Measurements from ENCODE around the gene KRT13. TPM values are rescaled to one million over a fixed set of nuclear protein-coding genes. Genes with fewer than 3 reads are reported as not detected.

KRT13 gene
- total and polyA plus RNA-seq, 2 donors (not counting 1 experiment from before 2014, with no cell fraction given) = not detected

DNA sequence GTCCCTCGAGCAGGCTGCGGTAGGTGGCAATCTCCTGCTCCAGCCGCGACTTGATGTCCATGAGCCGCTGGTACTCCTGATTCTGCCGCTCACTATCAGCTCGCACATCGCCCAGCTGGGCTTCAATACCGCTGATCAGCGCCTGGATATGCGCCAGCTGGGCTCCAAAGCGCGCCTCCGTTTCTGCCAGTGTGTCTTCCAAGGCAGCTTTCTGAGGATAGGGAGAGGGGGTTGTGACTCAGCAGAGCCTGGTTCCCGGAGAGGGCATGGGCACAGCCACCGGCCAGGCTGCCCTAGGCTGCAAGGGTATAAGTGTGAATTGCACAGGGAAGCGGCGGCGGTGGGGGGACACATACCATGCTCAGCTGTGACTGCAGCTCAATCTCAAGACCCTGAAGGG lies 18.4 kb upstream of the KRT13 start:
- H3K9me3 ChIP-seq (ENCODE audit: control extremely low read depth in 1 of 3, control insufficient read depth in 2 of 3, insufficient read depth in 1 of 3, low read length in 2 of 3) = peaks cover 0 to 7% (median 0%) of the 10 kb centered on the region in 3 donors
- ChIA-PET POLR2A (no interaction called here), CTCF (no interaction called here)
- H3K79me2 ChIP-seq (ENCODE audit: control insufficient read depth, insufficient read depth, low read length) = no peaks in the 10 kb centered on the region
- no peak overlapping the region for H3K4me3 ChIP-seq (ENCODE audit: control extremely low read depth in 1 of 5, extremely low read depth in 1 of 5, insufficient read depth in 1 of 5, low read depth in 2 of 5, low read length in 4 of 5)
- peaks cover 5% of the 10 kb centered on the region for H3K4me1 Mint-ChIP-seq
- DNase-seq (no peak), ATAC-seq (ENCODE audit: low read depth) (no peak)
- H3K4me1 ChIP-seq (ENCODE audit: control insufficient read depth in 2 of 2, insufficient read depth in 2 of 2, low read length in 2 of 2) = peaks cover 13 to 16% of the 10 kb centered on the region in 2 donors
- no peak overlapping the region for H3K9ac ChIP-seq (ENCODE audit: low read length)
- no peaks in the 10 kb centered on the region for H4K20me1 ChIP-seq (ENCODE audit: control insufficient read depth, insufficient read depth, low read length, poor library complexity, severe bottlenecking)
- H3K36me3 ChIP-seq (replicated peaks in 1 of 2; ENCODE audit: control extremely low read depth in 1 of 2, control insufficient read depth in 1 of 2, extremely low read depth in 1 of 2, insufficient read depth in 2 of 2, low read length in 1 of 2) = no peaks in the 10 kb centered on the region
- 94% methylated on average over 19 of the region's 19 CpGs for WGBS (ENCODE audit: insufficient coverage)
- H2AFZ ChIP-seq (ENCODE audit: insufficient read depth, low read depth, low read length, poor library complexity, severe bottlenecking) = no peak overlapping the region
- H3K27ac Mint-ChIP-seq = no peak overlapping the region
- no peak overlapping the region for H3K27ac ChIP-seq (ENCODE audit: low read length in 2 of 2)
- TF ChIP-seq, protein P1, sequence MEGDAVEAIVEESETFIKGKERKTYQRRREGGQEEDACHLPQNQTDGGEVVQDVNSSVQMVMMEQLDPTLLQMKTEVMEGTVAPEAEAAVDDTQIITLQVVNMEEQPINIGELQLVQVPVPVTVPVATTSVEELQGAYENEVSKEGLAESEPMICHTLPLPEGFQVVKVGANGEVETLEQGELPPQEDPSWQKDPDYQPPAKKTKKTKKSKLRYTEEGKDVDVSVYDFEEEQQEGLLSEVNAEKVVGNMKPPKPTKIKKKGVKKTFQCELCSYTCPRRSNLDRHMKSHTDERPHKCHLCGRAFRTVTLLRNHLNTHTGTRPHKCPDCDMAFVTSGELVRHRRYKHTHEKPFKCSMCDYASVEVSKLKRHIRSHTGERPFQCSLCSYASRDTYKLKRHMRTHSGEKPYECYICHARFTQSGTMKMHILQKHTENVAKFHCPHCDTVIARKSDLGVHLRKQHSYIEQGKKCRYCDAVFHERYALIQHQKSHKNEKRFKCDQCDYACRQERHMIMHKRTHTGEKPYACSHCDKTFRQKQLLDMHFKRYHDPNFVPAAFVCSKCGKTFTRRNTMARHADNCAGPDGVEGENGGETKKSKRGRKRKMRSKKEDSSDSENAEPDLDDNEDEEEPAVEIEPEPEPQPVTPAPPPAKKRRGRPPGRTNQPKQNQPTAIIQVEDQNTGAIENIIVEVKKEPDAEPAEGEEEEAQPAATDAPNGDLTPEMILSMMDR (IDR thresholded peaks at IDR 0.05) = no peak
- no peak for TF ChIP-seq EZH2 (IDR thresholded peaks at IDR 0.05; ENCODE audit: borderline replicate concordance, insufficient read depth, low read depth, low read length, poor library complexity, severe bottlenecking)
- no peaks in the 10 kb centered on the region for H3K9me3 Mint-ChIP-seq (ENCODE audit: insufficient read depth)
- peaks cover 0 to 26% (median 5%) of the 10 kb centered on the region in 4 experiments for H3K27me3 ChIP-seq (replicated peaks in 1 of 4; ENCODE audit: control extremely low read depth in 1 of 4, control insufficient read depth in 3 of 4, insufficient read depth in 4 of 4, low read length in 3 of 4)
- H3K4me2 ChIP-seq (replicated peaks; ENCODE audit: low read depth, low read length, poor library complexity, severe bottlenecking) = no peak overlapping the region
- intact Hi-C loops (cut with micrococcal nuclease) = no loop called here
- peaks cover 40% of the 10 kb centered on the region for H3K27me3 Mint-ChIP-seq
- H3K4me3 Mint-ChIP-seq = no peak overlapping the region

DNA sequence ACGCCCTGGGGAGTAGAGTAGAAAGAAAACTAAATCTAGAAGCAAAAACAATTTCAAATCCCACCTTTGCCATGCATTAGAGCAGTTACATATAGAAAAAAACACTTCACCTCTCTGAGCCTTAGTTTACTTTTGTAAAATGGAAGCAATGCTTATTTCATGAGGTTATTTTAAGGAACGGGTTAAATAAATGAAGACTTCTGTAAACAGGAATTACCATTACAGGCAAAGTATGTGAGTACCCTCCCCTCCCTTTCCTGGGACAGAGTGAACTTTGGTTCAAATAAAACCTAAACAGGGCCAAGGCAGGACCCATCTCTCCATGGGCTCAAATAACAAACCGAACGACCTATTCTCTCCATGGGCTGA lies 17.8 kb upstream of the KRT13 start:
- H3K9ac ChIP-seq (ENCODE audit: low read length) = no peak overlapping the region
- H2AFZ ChIP-seq (ENCODE audit: insufficient read depth, low read depth, low read length, poor library complexity, severe bottlenecking) = no peak overlapping the region
- H3K27me3 ChIP-seq (replicated peaks in 1 of 4; ENCODE audit: control extremely low read depth in 1 of 4, control insufficient read depth in 3 of 4, insufficient read depth in 4 of 4, low read length in 3 of 4) = peaks cover 0 to 22% (median 5%) of the 10 kb centered on the region in 4 experiments
- H3K4me1 Mint-ChIP-seq = peaks cover 2% of the 10 kb centered on the region
- H3K9me3 Mint-ChIP-seq (ENCODE audit: insufficient read depth) = no peaks in the 10 kb centered on the region
- WGBS (ENCODE audit: insufficient coverage) = no CpG with 5 or more reads among the region's 4 CpGs
- no peak overlapping the region for H3K4me2 ChIP-seq (replicated peaks; ENCODE audit: low read depth, low read length, poor library complexity, severe bottlenecking)
- peaks cover 0 to 2% (median 0%) of the 10 kb centered on the region in 3 donors for H3K9me3 ChIP-seq (ENCODE audit: control extremely low read depth in 1 of 3, control insufficient read depth in 2 of 3, insufficient read depth in 1 of 3, low read length in 2 of 3)
- H3K36me3 ChIP-seq (replicated peaks in 1 of 2; ENCODE audit: control extremely low read depth in 1 of 2, control insufficient read depth in 1 of 2, extremely low read depth in 1 of 2, insufficient read depth in 2 of 2, low read length in 1 of 2) = no peaks in the 10 kb centered on the region
- no peak overlapping the region for H3K4me3 ChIP-seq (ENCODE audit: control extremely low read depth in 1 of 5, extremely low read depth in 1 of 5, insufficient read depth in 1 of 5, low read depth in 2 of 5, low read length in 4 of 5)
- ChIA-PET POLR2A (no interaction called here), CTCF (no interaction called here)
- H3K27me3 Mint-ChIP-seq = peaks cover 37% of the 10 kb centered on the region
- intact Hi-C loops (cut with micrococcal nuclease) = no loop called here
- H3K4me3 Mint-ChIP-seq = no peak overlapping the region
- DNase-seq = no peak
- H3K4me1 ChIP-seq (ENCODE audit: control insufficient read depth in 2 of 2, insufficient read depth in 2 of 2, low read length in 2 of 2) = peaks cover 11 to 12% of the 10 kb centered on the region in 2 donors
- no peaks in the 10 kb centered on the region for H3K79me2 ChIP-seq (ENCODE audit: control insufficient read depth, insufficient read depth, low read length)
- H4K20me1 ChIP-seq (ENCODE audit: control insufficient read depth, insufficient read depth, low read length, poor library complexity, severe bottlenecking) = no peaks in the 10 kb centered on the region
- H3K27ac Mint-ChIP-seq = no peak overlapping the region
- no peak for TF ChIP-seq EZH2 (IDR thresholded peaks at IDR 0.05; ENCODE audit: borderline replicate concordance, insufficient read depth, low read depth, low read length, poor library complexity, severe bottlenecking)
- TF ChIP-seq, protein P1 (IDR thresholded peaks at IDR 0.05) = no peak
- no peak for ATAC-seq (ENCODE audit: low read depth)
- no peak overlapping the region for H3K27ac ChIP-seq (ENCODE audit: low read length in 2 of 2)

Measured in B cell (primary cell).